Suprapubic skin (tissue), 4 donors: ENCODE data around the gene PLEKHA1. TPM values are rescaled to one million over a fixed set of nuclear protein-coding genes. Genes with fewer than 3 reads are reported as not detected.

Experiments
- DNase-seq, 2 donors: peaks; one replicate each; pipeline ENCODE4 v3.0.0-alpha.2; 2019; ENCODE audit warnings: low spot score in 2 of 2
- H3K27ac ChIP-seq: fragments of 200-600 bp; sonication (generic); one replicate; pipeline ENCODE4 v1.5.1; 2019
- H3K27me3 ChIP-seq: fragments of 200-600 bp; sonication (generic); one replicate; pipeline ENCODE4 v1.5.1; 2019
- H3K36me3 ChIP-seq: fragments of 200-600 bp; sonication (generic); one replicate; pipeline ENCODE4 v1.5.1; 2019
- H3K4me1 ChIP-seq: fragments of 200-600 bp; sonication (generic); one replicate; pipeline ENCODE4 v1.5.1; 2019
- H3K4me3 ChIP-seq: fragments of 200-600 bp; sonication (generic); one replicate; pipeline ENCODE4 v1.5.1; 2019; ENCODE audit warnings: mild to moderate bottlenecking
- H3K9me3 ChIP-seq: fragments of 200-600 bp; sonication (generic); one replicate; pipeline ENCODE4 v1.5.1; 2019
- EP300 ChIP-seq: sonication (generic); formaldehyde crosslinking; IDR thresholded peaks from one replicate; pipeline ENCODE4 v1.6.1; 2017; ENCODE audit warnings: antibody characterized with exemption
- POLR2A ChIP-seq, 2 donors: fragments of 450-650 bp; IDR thresholded peaks; one replicate each; pipeline ENCODE4 v1.6.1; 2017; ENCODE audit warnings: antibody characterized with exemption in 2 of 2, mild to moderate bottlenecking in 2 of 2, moderate library complexity in 2 of 2
- POLR2AphosphoS5 ChIP-seq, 3 donors: sonication (generic); formaldehyde crosslinking; IDR thresholded peaks; one replicate each; pipeline ENCODE4 v1.6.1; 2017; ENCODE audit warnings: antibody characterized with exemption in 3 of 3
- WGBS: methylation state at CpG from one replicate; pipeline ENCODE4 v1.1.5; 2018; 5-methylcytosine and 5-hydroxymethylcytosine counted together
- total RNA-seq, 4 donors: library from RNA; depleted of rRNA; stranded (reverse); fragments of >200 nt; gene quantifications; one replicate each; pipeline ENCODE4 v1.1.0, GENCODE V29; 2016
- TF ChIP-seq, protein P1 (sequence below), 2 donors: fragments of 200-600 bp in 1 of 2; fragments of 450-650 bp in 1 of 2; sonication (generic) in 1 of 2; IDR thresholded peaks; one replicate each; pipeline ENCODE4 v1.5.1; 2016 to 2019; ENCODE audit warnings: antibody characterized with exemption in 2 of 2, mild to moderate bottlenecking in 1 of 2, moderate library complexity in 1 of 2

PLEKHA1 gene
- total RNA-seq, 4 donors from 2014 or later = 68.2 to 91.6 (median 78.8) TPM

DNA sequence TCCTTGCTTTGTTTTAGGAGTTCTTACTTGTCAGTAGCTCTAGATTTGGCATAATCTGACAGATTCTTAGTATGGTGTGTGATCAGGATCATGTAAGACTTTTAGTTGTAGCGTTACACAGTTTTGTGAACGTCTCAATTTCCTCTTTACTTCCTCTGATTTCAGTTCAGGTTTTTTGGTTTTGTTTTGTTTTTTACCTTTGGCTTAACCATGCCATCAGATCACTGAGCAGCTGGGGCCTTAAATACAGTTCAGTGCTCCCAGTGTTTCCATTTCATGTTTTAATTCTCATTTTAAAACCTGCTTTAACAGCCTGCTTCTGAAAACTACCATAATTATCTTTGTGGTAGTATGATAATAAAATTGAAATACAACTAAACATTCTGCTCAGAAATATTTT lies 52.8 kb downstream of the PLEKHA1 start:
- Histone ChIP-seq H3K4me3 (no peak overlapping the region), H3K36me3 (peaks cover 45% of the 10 kb centered on the region), H3K4me1 (peaks cover under 1% of the 10 kb centered on the region), H3K9me3 (no peaks in the 10 kb centered on the region), H3K27ac (no peak overlapping the region), H3K27me3 (no peaks in the 10 kb centered on the region)
- TF ChIP-seq, protein P1, sequence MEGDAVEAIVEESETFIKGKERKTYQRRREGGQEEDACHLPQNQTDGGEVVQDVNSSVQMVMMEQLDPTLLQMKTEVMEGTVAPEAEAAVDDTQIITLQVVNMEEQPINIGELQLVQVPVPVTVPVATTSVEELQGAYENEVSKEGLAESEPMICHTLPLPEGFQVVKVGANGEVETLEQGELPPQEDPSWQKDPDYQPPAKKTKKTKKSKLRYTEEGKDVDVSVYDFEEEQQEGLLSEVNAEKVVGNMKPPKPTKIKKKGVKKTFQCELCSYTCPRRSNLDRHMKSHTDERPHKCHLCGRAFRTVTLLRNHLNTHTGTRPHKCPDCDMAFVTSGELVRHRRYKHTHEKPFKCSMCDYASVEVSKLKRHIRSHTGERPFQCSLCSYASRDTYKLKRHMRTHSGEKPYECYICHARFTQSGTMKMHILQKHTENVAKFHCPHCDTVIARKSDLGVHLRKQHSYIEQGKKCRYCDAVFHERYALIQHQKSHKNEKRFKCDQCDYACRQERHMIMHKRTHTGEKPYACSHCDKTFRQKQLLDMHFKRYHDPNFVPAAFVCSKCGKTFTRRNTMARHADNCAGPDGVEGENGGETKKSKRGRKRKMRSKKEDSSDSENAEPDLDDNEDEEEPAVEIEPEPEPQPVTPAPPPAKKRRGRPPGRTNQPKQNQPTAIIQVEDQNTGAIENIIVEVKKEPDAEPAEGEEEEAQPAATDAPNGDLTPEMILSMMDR (IDR thresholded peaks at IDR 0.05) = no peak
- TF ChIP-seq POLR2A (IDR thresholded peaks at IDR 0.05) = no peak
- TF ChIP-seq POLR2AphosphoS5 (IDR thresholded peaks at IDR 0.05) = no peak
- no peak for TF ChIP-seq EP300
- no peak for DNase-seq
- WGBS = 80% methylated on average over 2 of the region's 2 CpGs

DNA sequence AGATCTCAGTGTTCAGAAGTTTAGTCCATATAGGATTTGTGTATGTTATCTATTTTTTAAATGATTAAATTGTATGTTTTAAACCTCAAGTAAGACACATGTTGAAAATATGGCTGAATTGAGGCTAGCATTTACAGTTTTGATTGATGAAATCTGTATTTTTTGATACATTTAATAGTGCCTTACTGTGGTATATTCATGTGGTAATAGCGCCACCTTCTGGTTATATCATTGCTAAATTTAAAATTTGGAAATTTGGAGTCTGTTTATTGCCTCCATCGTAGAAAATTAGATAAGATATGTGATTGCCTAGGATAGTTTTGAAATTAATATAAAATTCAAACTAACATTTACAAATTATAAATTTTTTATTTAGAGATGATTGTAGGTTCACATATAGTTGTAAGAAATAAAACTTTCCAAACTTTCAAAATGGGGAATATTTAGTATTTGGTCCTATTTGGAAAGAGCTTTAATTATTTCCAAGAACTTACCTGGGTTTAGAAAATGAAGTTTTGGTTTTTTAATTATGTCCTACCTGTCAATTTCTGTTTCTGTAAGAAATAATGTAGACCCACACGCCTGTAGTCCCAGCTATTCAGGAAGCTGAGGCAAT lies 60.8 kb downstream of the PLEKHA1 start:
- Histone ChIP-seq H3K4me1 (no peaks in the 10 kb centered on the region), H3K36me3 (peaks cover 12% of the 10 kb centered on the region), H3K27me3 (no peaks in the 10 kb centered on the region), H3K9me3 (no peaks in the 10 kb centered on the region), H3K4me3 (no peak overlapping the region), H3K27ac (no peak overlapping the region)
- TF ChIP-seq, protein P1 (IDR thresholded peaks at IDR 0.05) = peak; percentile 31 to 58
- TF ChIP-seq EP300 = no peak
- 31% methylated on average over 3 of the region's 3 CpGs for whole genome bisulfite sequencing
- DNase-seq = no peak

DNA sequence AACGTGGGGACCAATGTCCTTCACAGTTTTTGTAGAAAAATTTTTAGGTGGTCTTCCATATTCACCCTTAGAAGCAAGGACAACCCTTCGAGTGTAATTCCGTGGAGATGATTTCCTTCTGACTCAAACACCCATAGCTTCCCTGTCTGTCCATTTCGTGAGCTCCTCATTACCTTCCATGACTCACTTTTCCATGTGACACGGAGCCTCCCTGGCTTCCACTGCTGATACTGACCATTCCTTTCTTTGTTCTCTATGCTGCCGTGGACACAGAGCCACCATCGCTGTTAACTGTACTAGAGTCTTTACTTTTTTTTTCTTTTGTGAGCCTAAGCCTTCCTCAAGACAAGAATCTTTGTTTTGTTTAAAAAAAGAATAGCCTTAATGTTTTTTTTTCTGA lies 67.5 kb downstream of the PLEKHA1 start:
- Histone ChIP-seq H3K9me3 (no peaks in the 10 kb centered on the region), H3K27ac (no peak overlapping the region), H3K4me3 (no peak overlapping the region), H3K36me3 (no peaks in the 10 kb centered on the region), H3K27me3 (no peaks in the 10 kb centered on the region), H3K4me1 (no peaks in the 10 kb centered on the region)
- no peak for DNase-seq
- WGBS = 78% methylated on average over 7 of the region's 7 CpGs
- no peak for TF ChIP-seq EP300
- TF ChIP-seq POLR2AphosphoS5 (IDR thresholded peaks at IDR 0.05) = no peak
- TF ChIP-seq, protein P1 (IDR thresholded peaks at IDR 0.05) = no peak
- no peak for TF ChIP-seq POLR2A (IDR thresholded peaks at IDR 0.05)

DNA sequence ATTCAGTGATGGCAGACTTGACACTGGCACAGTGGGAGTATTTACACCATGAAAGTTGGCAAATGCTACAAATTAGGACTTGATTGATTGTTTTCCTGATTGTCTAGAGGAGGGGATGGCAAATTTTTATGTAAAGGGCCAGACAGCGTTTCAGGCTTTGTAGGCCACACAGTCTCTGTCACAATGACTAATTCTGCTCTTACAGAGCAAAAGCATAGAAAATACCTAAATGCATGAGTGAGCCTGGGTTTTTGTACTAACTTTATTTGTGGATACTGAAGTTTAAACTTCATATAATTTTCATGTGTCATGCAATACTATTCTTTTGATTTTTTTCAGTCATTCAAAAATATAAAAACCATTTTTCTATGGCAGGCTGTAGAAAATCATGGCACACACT lies 71.0 kb downstream of the PLEKHA1 start:
- Histone ChIP-seq H3K4me1 (no peaks in the 10 kb centered on the region), H3K27ac (no peak overlapping the region), H3K9me3 (no peaks in the 10 kb centered on the region), H3K36me3 (no peaks in the 10 kb centered on the region), H3K4me3 (no peak overlapping the region), H3K27me3 (no peaks in the 10 kb centered on the region)
- no peak for TF ChIP-seq EP300
- TF ChIP-seq, protein P1 (IDR thresholded peaks at IDR 0.05) = no peak
- no peak for TF ChIP-seq POLR2AphosphoS5 (IDR thresholded peaks at IDR 0.05)
- no peak for TF ChIP-seq POLR2A (IDR thresholded peaks at IDR 0.05)
- DNase-seq = no peak
- WGBS = 95% methylated on average over 1 of the region's 1 CpG

DNA sequence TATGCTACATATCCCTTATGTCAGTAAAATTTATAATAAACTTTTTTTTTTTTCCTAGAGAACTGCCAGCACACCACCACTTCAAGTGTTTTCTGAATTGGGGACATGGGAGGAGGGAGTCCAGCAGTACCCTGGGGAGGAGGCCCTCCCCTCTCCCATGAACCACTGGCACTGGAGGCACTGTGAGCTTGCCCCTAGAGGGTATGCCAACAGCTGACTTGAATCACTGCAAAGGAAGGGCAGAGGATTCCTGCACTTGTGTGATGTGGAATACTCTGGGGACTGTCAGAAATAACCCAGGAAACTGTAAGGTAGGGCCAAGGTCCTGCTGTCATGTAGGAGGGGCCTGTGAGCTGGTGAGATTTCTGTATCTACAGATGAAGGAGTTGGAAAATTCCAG lies 71.4 kb downstream of the PLEKHA1 start:
- Histone ChIP-seq H3K9me3 (no peaks in the 10 kb centered on the region), H3K4me1 (no peaks in the 10 kb centered on the region), H3K36me3 (no peaks in the 10 kb centered on the region), H3K4me3 (no peak overlapping the region), H3K27me3 (no peaks in the 10 kb centered on the region), H3K27ac (no peak overlapping the region)
- TF ChIP-seq POLR2A (IDR thresholded peaks at IDR 0.05) (no peak), POLR2AphosphoS5 (IDR thresholded peaks at IDR 0.05) (no peak), EP300 (no peak)
- TF ChIP-seq, protein P1 (IDR thresholded peaks at IDR 0.05) = no peak
- no peak for DNase-seq
